GM21390 (cell line): ENCODE results near the gene SLCO2A1.

Source experiments
- ATAC-seq: cut with Tn5 transposase; IDR thresholded peaks from one replicate; pipeline ENCODE4 v1.9.1; 2021; ENCODE audit not compliant: unreplicated experiment

Gene SLCO2A1

GRCh38 chr3:134002306-134002705, 27.4 kb downstream of the SLCO2A1 start:
- no peak for ATAC-seq

- no peak for ATAC-seq
Observed at GRCh38 chr3:134001251-134001650, 28.5 kb downstream of the SLCO2A1 start.

- no peak for ATAC-seq
Observed at GRCh38 chr3:133999891-134000685, 29.6 kb downstream of the SLCO2A1 start.

- no peak for ATAC-seq
Observed at GRCh38 chr3:133998691-133999241, 31.0 kb downstream of the SLCO2A1 start.

- ATAC-seq = no peak
Observed at GRCh38 chr3:133997871-133998635, 31.7 kb downstream of the SLCO2A1 start.

GRCh38 chr3:133996996-133997395, 32.7 kb downstream of the SLCO2A1 start:
- no peak for ATAC-seq

- ATAC-seq = no peak
Observed at GRCh38 chr3:133996251-133996661, 33.5 kb downstream of the SLCO2A1 start.

- no peak for ATAC-seq
Observed at GRCh38 chr3:133995264-133995663, 34.5 kb downstream of the SLCO2A1 start.

GRCh38 chr3:133994166-133994890, 35.4 kb downstream of the SLCO2A1 start:
- ATAC-seq = no peak

- ATAC-seq = no peak
Observed at GRCh38 chr3:133992951-133993620, 36.6 kb downstream of the SLCO2A1 start.

GRCh38 chr3:133992381-133992780, 37.3 kb downstream of the SLCO2A1 start:
- ATAC-seq = no peak

- ATAC-seq = no peak
Observed at GRCh38 chr3:133991637-133992036, 38.1 kb downstream of the SLCO2A1 start.

GRCh38 chr3:133991209-133991608, 38.5 kb downstream of the SLCO2A1 start:
- no peak for ATAC-seq

- ATAC-seq = no peak
Observed at GRCh38 chr3:133989936-133990702, 39.6 kb downstream of the SLCO2A1 start.

- no peak for ATAC-seq
Observed at GRCh38 chr3:133988631-133989161, 41.0 kb downstream of the SLCO2A1 start.

- no peak for ATAC-seq
Observed at GRCh38 chr3:133987948-133988484, 41.7 kb downstream of the SLCO2A1 start.

GRCh38 chr3:133987136-133987535, 42.6 kb downstream of the SLCO2A1 start:
- ATAC-seq = no peak

GRCh38 chr3:133986311-133986710, 43.4 kb downstream of the SLCO2A1 start:
- ATAC-seq = no peak

- ATAC-seq = no peak
Observed at GRCh38 chr3:133984975-133985374, 44.8 kb downstream of the SLCO2A1 start.
